IMR-90 (cell line): Measurements from ENCODE around the gene SPON1. TPM values are rescaled to one million over a fixed set of nuclear protein-coding genes. Genes with fewer than 3 reads are reported as not detected.

Source experiments
- ATAC-seq: fragments of 200-7000 bp; cut with Tn5 transposase; 2 replicates; pipeline ENCODE4 v1.9.1; 2020; ENCODE audit warnings: low read depth, mild to moderate bottlenecking, moderate library complexity
- BruUV-seq: library from RNA; stranded (reverse); fragments of 400-500 nt; replicated peaks from 2 replicates; lab custom pipeline; 2021; lab: Mats Ljungman, UMichigan
- CTCF ChIA-PET: fragments of 300-600 bp; formaldehyde crosslinking; extraction: SDS; loops from one replicate; lab custom pipeline; 2021; ENCODE audit warnings: antibody characterized with exemption; lab: Yijun Ruan, JAX
- POLR2A ChIA-PET: fragments of 300-600 bp; sonication (Branson Sonifier 250); formaldehyde crosslinking; loops from one replicate; lab custom pipeline; 2022; ENCODE audit warnings: antibody characterized with exemption; ENCODE audit not compliant: unreplicated experiment; lab: Charles Lee
- DNase-seq: peaks from one replicate; pipeline ENCODE4 v3.0.0; 2013
- H2AFZ ChIP-seq: replicated peaks from 2 replicates; pipeline ENCODE3; 2013; ENCODE audit warnings: low read length, mild to moderate bottlenecking; ENCODE audit not compliant: poor library complexity
- H2AK5ac ChIP-seq: 2 replicates; pipeline ENCODE4 v1.6.1; 2013; ENCODE audit warnings: low read depth, low read length, inconsistent platforms
- H2AK9ac ChIP-seq: replicated peaks from 2 replicates; pipeline ENCODE3; 2013; ENCODE audit warnings: mild to moderate bottlenecking, low read depth, low read length, moderate library complexity; ENCODE audit not compliant: poor library complexity
- H2BK120ac ChIP-seq: 2 replicates; pipeline ENCODE4 v1.6.1; 2013; ENCODE audit warnings: low read depth, low read length, inconsistent platforms
- H2BK15ac ChIP-seq: 3 replicates; pipeline ENCODE4 v1.6.1; 2013; ENCODE audit warnings: low read depth, low read length, inconsistent platforms
- H2BK20ac ChIP-seq: 2 replicates; pipeline ENCODE4 v1.6.1; 2013; ENCODE audit warnings: low read depth, mild to moderate bottlenecking, inconsistent platforms, low read length, moderate library complexity
- H2BK5ac ChIP-seq: 2 replicates; pipeline ENCODE4 v1.6.1; 2013; ENCODE audit warnings: mild to moderate bottlenecking, low read depth, low read length, inconsistent platforms; ENCODE audit not compliant: poor library complexity, severe bottlenecking
- H3K14ac ChIP-seq: replicated peaks from 2 replicates; pipeline ENCODE4 v1.6.1; 2013; ENCODE audit warnings: low read depth, low read length, inconsistent platforms
- H3K18ac ChIP-seq: 2 replicates; pipeline ENCODE4 v1.6.1; 2013; ENCODE audit warnings: low read depth, low read length, control low read depth
- H3K23ac ChIP-seq: 2 replicates; pipeline ENCODE4 v1.6.1; 2013; ENCODE audit warnings: low read depth, low read length, inconsistent platforms
- H3K27ac ChIP-seq: 2 replicates; pipeline ENCODE4 v1.5.1; 2013; ENCODE audit warnings: mild to moderate bottlenecking, control low read depth, low read length; ENCODE audit not compliant: insufficient read depth
- H3K27me3 ChIP-seq: 2 replicates; pipeline ENCODE4 v1.6.1; 2013; ENCODE audit warnings: low read length; ENCODE audit not compliant: control insufficient read depth, insufficient read depth
- H3K36me3 ChIP-seq: 2 replicates; pipeline ENCODE4 v1.6.1; 2013; ENCODE audit warnings: low read length, mixed read lengths; ENCODE audit not compliant: control insufficient read depth, insufficient read depth
- H3K4ac ChIP-seq: 2 replicates; pipeline ENCODE4 v1.6.1; 2013; ENCODE audit warnings: low read depth, low read length, inconsistent platforms
- H3K4me1 ChIP-seq: 2 replicates; pipeline ENCODE4 v1.6.1; 2013; ENCODE audit warnings: low read length, mixed read lengths; ENCODE audit not compliant: control insufficient read depth, insufficient read depth
- H3K4me2 ChIP-seq: 2 replicates; pipeline ENCODE4 v1.6.1; 2013; ENCODE audit warnings: low read depth, mild to moderate bottlenecking, control low read depth, low read length, moderate library complexity
- H3K4me3 ChIP-seq: 2 replicates; pipeline ENCODE4 v1.5.1; 2013; ENCODE audit warnings: low read depth, mild to moderate bottlenecking, control low read depth, low read length, moderate library complexity; ENCODE audit not compliant: insufficient read depth
- H3K56ac ChIP-seq: 2 replicates; pipeline ENCODE4 v1.6.1; 2013; ENCODE audit warnings: low read length, inconsistent platforms; ENCODE audit not compliant: insufficient read depth; ENCODE audit errors: extremely low read depth
- H3K79me1 ChIP-seq, 2 experiments: 2 replicates each; pipeline ENCODE4 v1.6.1; 2013; ENCODE audit warnings: low read length in 2 of 2, inconsistent platforms in 1 of 2, low read depth in 1 of 2
- H3K9ac ChIP-seq: 2 replicates; pipeline ENCODE4 v1.6.1; 2013; ENCODE audit warnings: low read depth, low read length, control low read depth
- H3K9me1 ChIP-seq: 2 replicates; pipeline ENCODE4 v1.6.1; 2013; ENCODE audit warnings: low read length, inconsistent platforms; ENCODE audit not compliant: insufficient read depth
- H3K9me3 ChIP-seq: 2 replicates; pipeline ENCODE4 v1.6.1; 2013; ENCODE audit warnings: low read length; ENCODE audit not compliant: control insufficient read depth, insufficient read depth
- H4K20me1 ChIP-seq: 2 replicates; pipeline ENCODE4 v1.6.1; 2013; ENCODE audit warnings: low read length, inconsistent platforms; ENCODE audit not compliant: insufficient read depth
- H4K5ac ChIP-seq: 2 replicates; pipeline ENCODE4 v1.6.1; 2013; ENCODE audit warnings: mild to moderate bottlenecking, low read depth, low read length, control low read depth
- H4K8ac ChIP-seq, 2 experiments: 2 replicates each; pipeline ENCODE4 v1.6.1; 2013; ENCODE audit warnings: low read depth in 2 of 2, low read length in 2 of 2, control low read depth in 1 of 2, inconsistent platforms in 1 of 2
- H4K91ac ChIP-seq: 2 replicates; pipeline ENCODE4 v1.6.1; 2013; ENCODE audit warnings: low read depth, low read length, inconsistent platforms; ENCODE audit not compliant: insufficient read depth
- BHLHE40 ChIP-seq: fragments of 150-350 bp; IDR thresholded peaks from 2 replicates; pipeline ENCODE4 v1.6.1; 2016; ENCODE audit warnings: mild to moderate bottlenecking, low read depth, low read length
- CEBPB ChIP-seq: IDR thresholded peaks from 2 replicates; pipeline ENCODE4 v1.6.1; 2012; ENCODE audit warnings: low read depth, low read length, improper control_type of control experiment
- CHD1 ChIP-seq: IDR thresholded peaks from 2 replicates; pipeline ENCODE4 v1.6.1; 2012; ENCODE audit warnings: low read depth, low read length, improper control_type of control experiment
- ELK1 ChIP-seq: fragments of 150-350 bp; IDR thresholded peaks from 2 replicates; pipeline ENCODE4 v1.6.1; 2016; ENCODE audit warnings: low read depth, mild to moderate bottlenecking, low read length, moderate library complexity, borderline replicate concordance
- FOS ChIP-seq: fragments of 150-350 bp; IDR thresholded peaks from 2 replicates; pipeline ENCODE4 v1.6.1; 2016; ENCODE audit warnings: low read depth, low read length
- MAFK ChIP-seq: IDR thresholded peaks from 2 replicates; pipeline ENCODE4 v1.6.1; 2012; ENCODE audit warnings: low read depth, low read length, improper control_type of control experiment
- MAZ ChIP-seq: IDR thresholded peaks from 2 replicates; pipeline ENCODE4 v1.6.1; 2012; ENCODE audit warnings: low read depth, mild to moderate bottlenecking, low read length, improper control_type of control experiment, moderate library complexity, borderline replicate concordance
- MXI1 ChIP-seq: IDR thresholded peaks from 2 replicates; pipeline ENCODE4 v1.6.1; 2012; ENCODE audit warnings: low read depth, mild to moderate bottlenecking, low read length, moderate library complexity, borderline replicate concordance
- NFE2L2 ChIP-seq: fragments of 150-350 bp; IDR thresholded peaks from 2 replicates; pipeline ENCODE4 v1.6.1; 2016; ENCODE audit warnings: low read depth, mild to moderate bottlenecking, low read length
- POLR2A ChIP-seq: IDR thresholded peaks from 2 replicates; pipeline ENCODE4 v1.6.1; 2012; ENCODE audit warnings: mild to moderate bottlenecking, low read depth, low read length
- RAD21 ChIP-seq: IDR thresholded peaks from 2 replicates; pipeline ENCODE4 v1.6.1; 2012; ENCODE audit warnings: low read length, improper control_type of control experiment
- RCOR1 ChIP-seq: IDR thresholded peaks from 2 replicates; pipeline ENCODE4 v1.6.1; 2012; ENCODE audit warnings: mild to moderate bottlenecking, low read length, improper control_type of control experiment; ENCODE audit not compliant: insufficient replicate concordance
- RFX5 ChIP-seq: IDR thresholded peaks from 2 replicates; pipeline ENCODE4 v1.8.0; 2012; ENCODE audit warnings: low read depth, mild to moderate bottlenecking, low read length, moderate library complexity
- SMC3 ChIP-seq: fragments of 150-350 bp; IDR thresholded peaks from 2 replicates; pipeline ENCODE4 v1.6.1; 2016; ENCODE audit warnings: low read depth, mild to moderate bottlenecking, antibody characterized with exemption, low read length, moderate library complexity
- WGBS, 2 experiments: methylation state at CpG; one replicate each; pipeline versions ENCODE4 v1.1.5 to v1.1.7; 2013; ENCODE audit warnings: missing lambda C conversion rate in 2 of 2; ENCODE audit not compliant: insufficient read length in 1 of 2; ENCODE audit errors: extremely low coverage in 2 of 2; 5-methylcytosine and 5-hydroxymethylcytosine counted together
- dilution Hi-C: fragments of 300-500 bp; cut with HindIII; formaldehyde crosslinking; loops from one replicate; pipeline ENCODE4 v1.14.3; 2018; ENCODE audit warnings: low sequenced_read_pairs; ENCODE audit not compliant: unreplicated experiment
- in situ Hi-C: fragments of 300-500 bp; cut with MboI; formaldehyde crosslinking; loops from 3 replicates; pipeline ENCODE4 v1.14.3; 2019; ENCODE audit warnings: low sequenced_read_pairs, inconsistent platforms, mixed read lengths
- intact Hi-C: fragments of 100-400 bp; cut with micrococcal nuclease; formaldehyde crosslinking; loops from 2 replicates; pipeline ENCODE4 v1.10.0; 2022
- polyA plus RNA-seq, 3 experiments: library from polyadenylated mRNA; depleted of rRNA; stranded (reverse); fragments of >200 nt; gene quantifications; 2 replicates each; pipeline ENCODE4 v1.2.3, GENCODE V29; 2012; ENCODE audit warnings: low replicate concordance in 1 of 3
- total RNA-seq: library from RNA; depleted of rRNA; stranded (reverse); fragments of >200 nt; gene quantifications from 2 replicates; pipeline ENCODE4 v1.2.3, GENCODE V29; 2012
- TF ChIP-seq, protein P1 (sequence below): conservative IDR thresholded peaks from 2 replicates; pipeline ENCODE4 v1.5.1; 2012; ENCODE audit warnings: mild to moderate bottlenecking, low read depth, low read length, improper control_type of control experiment
- TF ChIP-seq, protein P2 (sequence below): fragments of 150-350 bp; IDR thresholded peaks from 2 replicates; pipeline ENCODE4 v1.6.1; 2017; ENCODE audit warnings: mild to moderate bottlenecking, antibody characterized with exemption, low read length, low read depth

SPON1 gene
- total and polyA plus RNA-seq, 2 of the 4 experiments (the other 2 are of a cell fraction) = 0.62 to 0.72 TPM

DNA sequence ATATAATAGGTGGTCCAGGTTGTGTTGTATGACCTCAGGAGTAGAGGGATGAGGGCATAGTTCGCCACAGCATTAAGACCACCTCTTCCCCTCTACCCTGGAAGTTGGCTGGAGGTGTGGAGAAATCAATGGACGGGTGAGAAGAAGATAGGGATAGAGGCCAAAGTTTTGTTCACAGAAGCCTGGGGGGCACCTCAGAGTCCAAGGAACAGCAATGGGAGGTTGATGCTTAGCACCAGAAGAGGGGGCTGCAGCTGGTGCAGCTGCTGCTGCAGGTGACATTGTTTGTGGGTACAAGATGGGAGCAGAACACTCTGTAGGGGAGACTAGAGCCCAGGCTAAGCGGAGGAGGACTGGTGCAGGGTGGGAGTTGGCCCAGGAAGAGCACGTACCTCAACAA is 31.2 kb upstream of the SPON1 start:
- Histone ChIP-seq H3K9me3 (no peaks in the 10 kb centered on the region), H3K56ac (no peak overlapping the region), H3K9ac (no peak overlapping the region), H4K8ac (no peak overlapping the region), H3K4me3 (no peak overlapping the region), H3K9me1 (no peaks in the 10 kb centered on the region), H3K4ac (no peak overlapping the region), H2AK9ac (no peak overlapping the region), H2AK5ac (no peak overlapping the region), H4K20me1 (no peaks in the 10 kb centered on the region), H3K4me2 (no peak overlapping the region), H2AFZ (no peak overlapping the region), H3K79me1 (no peaks in the 10 kb centered on the region), H3K4me1 (no peaks in the 10 kb centered on the region), H3K14ac (no peak overlapping the region), H2BK20ac (no peak overlapping the region), H2BK120ac (no peak overlapping the region), H3K23ac (no peak overlapping the region), H3K36me3 (no peaks in the 10 kb centered on the region), H4K5ac (no peak overlapping the region), H4K91ac (no peak overlapping the region), H2BK5ac (no peak overlapping the region), H3K27me3 (no peaks in the 10 kb centered on the region; the same call in 1 of the 2 replicates), H2BK15ac (no peak overlapping the region), H3K18ac (no peak overlapping the region), H3K27ac (no peak overlapping the region)
- DNase-seq (no peak), ATAC-seq (no peak)
- intact Hi-C loops (no loop called here), in situ Hi-C loops (no loop called here), dilution Hi-C loops (no loop called here)
- ChIA-PET CTCF (no interaction called here), POLR2A (no interaction called here)
- TF ChIP-seq ELK1 = no peak
- no peak for TF ChIP-seq RAD21
- no peak for TF ChIP-seq BHLHE40
- TF ChIP-seq MXI1 = no peak
- TF ChIP-seq NFE2L2 = no peak
- TF ChIP-seq SMC3 = no peak
- TF ChIP-seq FOS = no peak
- TF ChIP-seq CHD1 = no peak
- no peak for TF ChIP-seq POLR2A
- TF ChIP-seq, protein P1, sequence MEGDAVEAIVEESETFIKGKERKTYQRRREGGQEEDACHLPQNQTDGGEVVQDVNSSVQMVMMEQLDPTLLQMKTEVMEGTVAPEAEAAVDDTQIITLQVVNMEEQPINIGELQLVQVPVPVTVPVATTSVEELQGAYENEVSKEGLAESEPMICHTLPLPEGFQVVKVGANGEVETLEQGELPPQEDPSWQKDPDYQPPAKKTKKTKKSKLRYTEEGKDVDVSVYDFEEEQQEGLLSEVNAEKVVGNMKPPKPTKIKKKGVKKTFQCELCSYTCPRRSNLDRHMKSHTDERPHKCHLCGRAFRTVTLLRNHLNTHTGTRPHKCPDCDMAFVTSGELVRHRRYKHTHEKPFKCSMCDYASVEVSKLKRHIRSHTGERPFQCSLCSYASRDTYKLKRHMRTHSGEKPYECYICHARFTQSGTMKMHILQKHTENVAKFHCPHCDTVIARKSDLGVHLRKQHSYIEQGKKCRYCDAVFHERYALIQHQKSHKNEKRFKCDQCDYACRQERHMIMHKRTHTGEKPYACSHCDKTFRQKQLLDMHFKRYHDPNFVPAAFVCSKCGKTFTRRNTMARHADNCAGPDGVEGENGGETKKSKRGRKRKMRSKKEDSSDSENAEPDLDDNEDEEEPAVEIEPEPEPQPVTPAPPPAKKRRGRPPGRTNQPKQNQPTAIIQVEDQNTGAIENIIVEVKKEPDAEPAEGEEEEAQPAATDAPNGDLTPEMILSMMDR = no peak
- TF ChIP-seq RFX5 = no peak
- no peak for TF ChIP-seq RCOR1
- no peak for TF ChIP-seq CEBPB
- TF ChIP-seq, protein P2, sequence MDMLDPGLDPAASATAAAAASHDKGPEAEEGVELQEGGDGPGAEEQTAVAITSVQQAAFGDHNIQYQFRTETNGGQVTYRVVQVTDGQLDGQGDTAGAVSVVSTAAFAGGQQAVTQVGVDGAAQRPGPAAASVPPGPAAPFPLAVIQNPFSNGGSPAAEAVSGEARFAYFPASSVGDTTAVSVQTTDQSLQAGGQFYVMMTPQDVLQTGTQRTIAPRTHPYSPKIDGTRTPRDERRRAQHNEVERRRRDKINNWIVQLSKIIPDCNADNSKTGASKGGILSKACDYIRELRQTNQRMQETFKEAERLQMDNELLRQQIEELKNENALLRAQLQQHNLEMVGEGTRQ = no peak
- no peak for TF ChIP-seq MAZ
- TF ChIP-seq MAFK = no peak
- no TSS peak for BruUV-seq
- 20% methylated on average over 1 of the region's 4 CpGs; no CpG with 5 or more reads in 1 of the 2 experiments for WGBS, 2 experiments
